ENCODE measurements around the gene DDX21. TPM values are rescaled to one million over a fixed set of nuclear protein-coding genes. Genes with fewer than 3 reads are reported as not detected.

The DDX21 gene
- total and polyA plus RNA-seq, 9 of the 15 experiments (the other 6 are each of a cell fraction or from before 2014, with no cell fraction given) = 143 to 365 (median 281) TPM

DNA sequence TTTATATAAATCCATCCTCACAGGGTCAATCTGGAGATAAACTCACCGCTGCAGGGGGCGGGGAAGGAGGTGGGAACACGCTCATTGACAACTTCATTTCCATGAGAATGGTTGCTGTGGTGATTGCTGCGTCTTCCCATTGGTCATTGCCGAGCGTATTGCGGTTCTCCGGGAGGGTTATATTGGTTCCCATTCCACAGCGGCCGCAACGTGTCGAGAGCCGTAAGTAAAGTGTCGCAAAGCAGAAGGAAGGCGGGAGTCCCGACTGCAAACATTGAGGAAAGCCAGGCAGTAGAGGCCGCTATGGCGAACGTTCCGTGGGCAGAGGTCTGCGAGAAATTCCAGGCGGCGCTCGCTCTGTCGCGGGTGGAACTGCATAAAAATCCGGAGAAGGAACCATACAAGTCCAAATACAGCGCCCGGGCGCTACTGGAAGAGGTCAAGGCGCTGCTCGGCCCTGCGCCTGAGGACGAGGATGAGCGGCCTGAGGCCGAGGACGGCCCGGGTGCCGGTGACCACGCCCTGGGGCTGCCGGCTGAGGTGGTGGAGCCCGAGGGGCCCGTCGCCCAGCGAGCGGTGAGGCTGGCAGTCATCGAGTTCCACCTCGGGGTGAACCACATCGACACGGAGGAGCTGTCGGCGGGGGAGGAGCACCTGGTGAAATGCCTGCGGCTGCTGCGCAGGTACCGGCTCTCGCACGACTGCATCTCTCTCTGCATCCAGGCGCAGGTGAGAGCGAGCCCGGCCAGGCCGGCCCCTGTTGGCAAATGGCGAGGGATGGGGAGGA is 32.8 kb downstream of the DDX21 start, which contains the start of gene KIFBP (continued):
- TF ChIP-seq TFAM (CRISPR knock-in tag; conservative IDR thresholded peaks at IDR 0.05) (no peak), KAT8 (IDR thresholded peaks at IDR 0.05; ENCODE audit: low read depth) (no peak), NCOA2 (IDR thresholded peaks at IDR 0.05; ENCODE audit: partially characterized antibody in 2 of 2) (no peak), NFE2L1 (tag; IDR thresholded peaks at IDR 0.05; ENCODE audit: borderline replicate concordance, low read depth) (no peak), BHLHE40 (IDR thresholded peaks at IDR 0.05; ENCODE audit: low read length) (peak; percentile 42), ZFX (CRISPR knock-in tag; IDR thresholded peaks at IDR 0.05) (peak; percentile 99), GABPB1 (CRISPR knock-in tag; IDR thresholded peaks at IDR 0.05) (peak; percentile 58; the same call in 1 of the 2 replicates), CTBP1 (IDR thresholded peaks at IDR 0.05; ENCODE audit: borderline replicate concordance) (peak; percentile 95), NR2F6 (CRISPR knock-in tag; IDR thresholded peaks at IDR 0.05) (peak; percentile 76; the same call in 1 of the 2 replicates), TEAD2 (tag; IDR thresholded peaks at IDR 0.05) (0 out of 2 replicates have a peak, but pooled peaks have one; percentile 52), IRF2 (CRISPR knock-in tag; IDR thresholded peaks at IDR 0.05) (no peak), ZNF76 (CRISPR knock-in tag; IDR thresholded peaks at IDR 0.05; ENCODE audit: borderline replicate concordance) (peak; percentile 35; the same call in 1 of the 2 replicates), ASH1L (IDR thresholded peaks at IDR 0.05; ENCODE audit: borderline replicate concordance, low read depth, partially characterized antibody) (no peak), MEF2D (tag; conservative IDR thresholded peaks at IDR 0.05; ENCODE audit: low read depth) (no peak), EZH2 (IDR thresholded peaks at IDR 0.05; ENCODE audit: borderline replicate concordance, low read depth, low read length) (no peak), ESRRA (IDR thresholded peaks at IDR 0.05; ENCODE audit: borderline replicate concordance, low read depth) (peak; percentile 89; the same call in 1 of the 2 replicates), POLR2B (IDR thresholded peaks at IDR 0.05; ENCODE audit: low read depth, partially characterized antibody) (peak; percentile 82), MIER1 (IDR thresholded peaks at IDR 0.05; ENCODE audit: low read depth) (no peak), CXXC5 (CRISPR knock-in tag; IDR thresholded peaks at IDR 0.05) (peak; percentile 87), BRF1 (IDR thresholded peaks at IDR 0.05; ENCODE audit: borderline replicate concordance, extremely low read depth, insufficient read length) (no peak)
- TF ChIP-seq, protein P1, sequence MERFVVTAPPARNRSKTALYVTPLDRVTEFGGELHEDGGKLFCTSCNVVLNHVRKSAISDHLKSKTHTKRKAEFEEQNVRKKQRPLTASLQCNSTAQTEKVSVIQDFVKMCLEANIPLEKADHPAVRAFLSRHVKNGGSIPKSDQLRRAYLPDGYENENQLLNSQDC (CRISPR knock-in tag; IDR thresholded peaks at IDR 0.05) = peak; percentile 33; the same call in 1 of the 2 replicates
- TF ChIP-seq, protein P2, sequence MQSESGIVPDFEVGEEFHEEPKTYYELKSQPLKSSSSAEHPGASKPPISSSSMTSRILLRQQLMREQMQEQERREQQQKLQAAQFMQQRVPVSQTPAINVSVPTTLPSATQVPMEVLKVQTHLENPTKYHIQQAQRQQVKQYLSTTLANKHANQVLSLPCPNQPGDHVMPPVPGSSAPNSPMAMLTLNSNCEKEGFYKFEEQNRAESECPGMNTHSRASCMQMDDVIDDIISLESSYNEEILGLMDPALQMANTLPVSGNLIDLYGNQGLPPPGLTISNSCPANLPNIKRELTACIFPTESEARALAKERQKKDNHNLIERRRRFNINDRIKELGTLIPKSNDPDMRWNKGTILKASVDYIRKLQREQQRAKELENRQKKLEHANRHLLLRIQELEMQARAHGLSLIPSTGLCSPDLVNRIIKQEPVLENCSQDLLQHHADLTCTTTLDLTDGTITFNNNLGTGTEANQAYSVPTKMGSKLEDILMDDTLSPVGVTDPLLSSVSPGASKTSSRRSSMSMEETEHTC (IDR thresholded peaks at IDR 0.05) = peak; percentile 50; the same call in 1 of the 2 replicates
- TF ChIP-seq, protein P3, sequence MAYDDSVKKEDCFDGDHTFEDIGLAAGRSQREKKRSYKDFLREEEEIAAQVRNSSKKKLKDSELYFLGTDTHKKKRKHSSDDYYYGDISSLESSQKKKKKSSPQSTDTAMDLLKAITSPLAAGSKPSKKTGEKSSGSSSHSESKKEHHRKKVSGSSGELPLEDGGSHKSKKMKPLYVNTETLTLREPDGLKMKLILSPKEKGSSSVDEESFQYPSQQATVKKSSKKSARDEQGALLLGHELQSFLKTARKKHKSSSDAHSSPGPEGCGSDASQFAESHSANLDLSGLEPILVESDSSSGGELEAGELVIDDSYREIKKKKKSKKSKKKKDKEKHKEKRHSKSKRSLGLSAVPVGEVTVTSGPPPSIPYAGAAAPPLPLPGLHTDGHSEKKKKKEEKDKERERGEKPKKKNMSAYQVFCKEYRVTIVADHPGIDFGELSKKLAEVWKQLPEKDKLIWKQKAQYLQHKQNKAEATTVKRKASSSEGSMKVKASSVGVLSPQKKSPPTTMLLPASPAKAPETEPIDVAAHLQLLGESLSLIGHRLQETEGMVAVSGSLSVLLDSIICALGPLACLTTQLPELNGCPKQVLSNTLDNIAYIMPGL (CRISPR knock-in tag; IDR thresholded peaks at IDR 0.05) = 0 out of 2 replicates have a peak, but pooled peaks have one; percentile 36
- TF ChIP-seq, protein P4, sequence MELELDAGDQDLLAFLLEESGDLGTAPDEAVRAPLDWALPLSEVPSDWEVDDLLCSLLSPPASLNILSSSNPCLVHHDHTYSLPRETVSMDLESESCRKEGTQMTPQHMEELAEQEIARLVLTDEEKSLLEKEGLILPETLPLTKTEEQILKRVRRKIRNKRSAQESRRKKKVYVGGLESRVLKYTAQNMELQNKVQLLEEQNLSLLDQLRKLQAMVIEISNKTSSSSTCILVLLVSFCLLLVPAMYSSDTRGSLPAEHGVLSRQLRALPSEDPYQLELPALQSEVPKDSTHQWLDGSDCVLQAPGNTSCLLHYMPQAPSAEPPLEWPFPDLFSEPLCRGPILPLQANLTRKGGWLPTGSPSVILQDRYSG (tag; conservative IDR thresholded peaks at IDR 0.05; ENCODE audit: low read depth) = no peak

Data from K562 (cell line).